GM13977 (cell line): ENCODE measurements around the gene TET3.
A peak's percentile ranks its signal among the peaks of the same experiment; 100 is the strongest.

Experiments
- DNase-seq: peaks from one replicate; pipeline ENCODE4 v3.0.0; 2012; ENCODE audit warnings: low spot score
- in situ Hi-C: fragments of 300-500 bp; cut with MboI; formaldehyde crosslinking; loops from one replicate; pipeline ENCODE4 v1.12.0; 2022; ENCODE audit warnings: low sequenced_read_pairs, low pct_unique_long_range_greater_than_20kb, mixed read lengths, inconsistent platforms; ENCODE audit not compliant: unreplicated experiment
- TF ChIP-seq, protein P1 (sequence below): IDR thresholded peaks from 2 replicates; pipeline ENCODE4 v1.5.1; 2012; ENCODE audit warnings: mild to moderate bottlenecking, control low read depth; ENCODE audit not compliant: insufficient read depth; ENCODE audit errors: extremely low read depth, missing control alignments

Gene TET3

DNA sequence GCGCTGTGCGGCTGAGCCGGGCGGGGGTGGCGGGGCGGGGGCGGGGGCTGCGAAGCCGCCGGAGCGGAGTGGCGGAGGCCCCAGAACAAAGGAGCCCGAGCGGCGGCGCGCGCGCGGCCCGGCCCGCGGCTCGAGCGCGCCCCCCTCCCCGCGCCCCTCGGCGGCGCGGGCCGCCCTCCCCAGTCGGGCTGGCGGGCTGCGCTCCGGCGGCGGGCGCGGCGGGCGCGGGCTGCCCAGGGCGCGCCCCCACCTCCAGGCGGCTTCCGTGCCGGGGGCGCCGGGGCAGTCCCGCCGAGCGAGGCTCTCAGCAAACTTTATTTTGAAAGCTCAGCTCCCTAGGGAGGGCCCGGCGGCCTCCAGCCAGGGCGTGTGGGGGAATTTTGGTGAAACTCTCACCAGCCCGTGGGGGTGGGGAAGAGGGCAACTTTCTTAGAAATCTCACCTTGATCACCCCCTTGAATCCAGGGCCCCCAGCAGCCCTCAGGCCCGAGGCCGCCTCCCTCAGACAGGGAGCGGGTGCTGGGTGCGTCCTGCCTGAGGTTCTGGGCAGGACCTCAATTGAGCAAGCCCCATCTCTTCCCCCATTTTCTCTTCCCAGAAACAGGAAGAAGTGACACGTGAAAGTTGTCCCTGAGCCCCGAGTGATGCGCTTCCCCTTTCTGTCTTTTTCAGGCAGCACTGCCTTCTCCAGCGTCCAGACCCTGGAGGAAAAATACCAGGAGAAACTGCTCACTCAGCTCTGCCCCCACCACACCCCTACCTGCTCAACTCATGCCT lies 786 bp downstream of the TET3 start:
- peak; percentile 82 for DNase-seq
- in situ Hi-C loops: no loop called here
- TF ChIP-seq, protein P1, sequence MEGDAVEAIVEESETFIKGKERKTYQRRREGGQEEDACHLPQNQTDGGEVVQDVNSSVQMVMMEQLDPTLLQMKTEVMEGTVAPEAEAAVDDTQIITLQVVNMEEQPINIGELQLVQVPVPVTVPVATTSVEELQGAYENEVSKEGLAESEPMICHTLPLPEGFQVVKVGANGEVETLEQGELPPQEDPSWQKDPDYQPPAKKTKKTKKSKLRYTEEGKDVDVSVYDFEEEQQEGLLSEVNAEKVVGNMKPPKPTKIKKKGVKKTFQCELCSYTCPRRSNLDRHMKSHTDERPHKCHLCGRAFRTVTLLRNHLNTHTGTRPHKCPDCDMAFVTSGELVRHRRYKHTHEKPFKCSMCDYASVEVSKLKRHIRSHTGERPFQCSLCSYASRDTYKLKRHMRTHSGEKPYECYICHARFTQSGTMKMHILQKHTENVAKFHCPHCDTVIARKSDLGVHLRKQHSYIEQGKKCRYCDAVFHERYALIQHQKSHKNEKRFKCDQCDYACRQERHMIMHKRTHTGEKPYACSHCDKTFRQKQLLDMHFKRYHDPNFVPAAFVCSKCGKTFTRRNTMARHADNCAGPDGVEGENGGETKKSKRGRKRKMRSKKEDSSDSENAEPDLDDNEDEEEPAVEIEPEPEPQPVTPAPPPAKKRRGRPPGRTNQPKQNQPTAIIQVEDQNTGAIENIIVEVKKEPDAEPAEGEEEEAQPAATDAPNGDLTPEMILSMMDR: no peak

DNA sequence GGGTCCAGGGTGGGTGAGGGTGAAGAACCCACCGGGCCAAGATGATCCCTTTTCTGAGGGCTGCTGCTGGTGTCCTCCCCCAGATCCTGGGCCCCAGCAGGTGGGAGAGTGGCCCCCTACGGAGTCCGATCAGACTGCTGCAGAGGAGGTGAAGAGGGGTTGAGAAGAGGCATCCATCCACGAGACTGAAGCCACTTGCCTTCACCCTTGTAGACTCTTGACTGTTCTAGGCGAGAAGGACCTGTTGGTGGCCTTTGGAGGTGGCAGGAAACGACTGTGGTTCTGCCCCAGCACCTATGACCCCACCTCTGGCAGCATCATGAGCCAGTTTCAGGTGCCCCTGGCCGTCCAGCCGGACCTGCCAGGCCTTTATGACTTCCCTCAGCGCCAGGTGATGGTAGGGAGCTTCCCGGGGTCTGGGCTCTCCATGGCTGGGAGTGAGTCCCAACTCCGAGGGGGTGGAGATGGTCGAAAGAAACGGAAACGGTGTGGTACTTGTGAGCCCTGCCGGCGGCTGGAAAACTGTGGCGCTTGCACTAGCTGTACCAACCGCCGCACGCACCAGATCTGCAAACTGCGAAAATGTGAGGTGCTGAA lies 1.5 kb downstream of the TET3 start:
- DNase-seq: no peak

DNA sequence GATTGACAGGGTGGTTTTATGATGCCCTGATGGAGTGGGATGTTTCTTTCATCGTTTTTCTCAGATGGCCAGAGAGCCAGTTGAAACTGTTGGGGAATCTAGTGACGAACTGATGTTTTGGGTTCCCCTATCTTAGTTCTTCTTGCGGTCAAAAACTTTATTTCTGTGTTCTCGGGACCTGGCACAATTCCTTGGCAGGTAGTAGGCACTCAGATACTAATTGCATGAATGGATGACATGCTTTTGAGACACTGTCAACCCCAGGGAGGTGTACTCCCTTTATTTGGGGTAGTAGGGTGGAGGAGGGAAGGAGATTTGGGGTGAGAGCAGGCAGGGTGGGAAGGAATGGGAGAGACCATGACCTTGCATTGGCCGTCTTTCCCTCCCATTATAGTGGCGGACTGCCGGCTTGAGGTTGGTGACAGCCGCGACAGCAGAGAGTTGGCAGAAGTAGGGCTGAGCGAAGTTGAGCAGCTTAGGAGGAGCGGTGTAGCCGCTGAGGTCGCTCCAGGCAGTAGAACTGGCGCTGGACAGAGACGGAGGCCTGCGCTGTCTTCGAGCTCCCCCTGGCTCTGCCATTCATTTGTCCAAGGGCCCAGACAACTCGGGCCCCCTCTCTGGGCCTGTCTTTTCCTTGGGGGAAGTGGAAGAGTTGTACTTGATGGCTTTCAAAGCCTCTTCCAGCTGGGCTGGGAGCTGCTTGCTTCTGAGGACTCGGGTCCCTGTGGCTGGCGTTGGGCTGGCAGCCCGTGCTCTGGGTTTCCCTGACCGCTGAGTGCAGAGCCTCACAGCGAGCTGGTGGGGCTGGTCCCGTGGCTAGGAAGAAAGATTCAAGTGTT lies 2.6 kb downstream of the TET3 start:
- TF ChIP-seq, protein P1: peak; percentile 38

More for the DNA sequence above, 1.5 kb downstream of the TET3 start:
- TF ChIP-seq, protein P1: no peak
- in situ Hi-C loops: no loop called here

DNA sequence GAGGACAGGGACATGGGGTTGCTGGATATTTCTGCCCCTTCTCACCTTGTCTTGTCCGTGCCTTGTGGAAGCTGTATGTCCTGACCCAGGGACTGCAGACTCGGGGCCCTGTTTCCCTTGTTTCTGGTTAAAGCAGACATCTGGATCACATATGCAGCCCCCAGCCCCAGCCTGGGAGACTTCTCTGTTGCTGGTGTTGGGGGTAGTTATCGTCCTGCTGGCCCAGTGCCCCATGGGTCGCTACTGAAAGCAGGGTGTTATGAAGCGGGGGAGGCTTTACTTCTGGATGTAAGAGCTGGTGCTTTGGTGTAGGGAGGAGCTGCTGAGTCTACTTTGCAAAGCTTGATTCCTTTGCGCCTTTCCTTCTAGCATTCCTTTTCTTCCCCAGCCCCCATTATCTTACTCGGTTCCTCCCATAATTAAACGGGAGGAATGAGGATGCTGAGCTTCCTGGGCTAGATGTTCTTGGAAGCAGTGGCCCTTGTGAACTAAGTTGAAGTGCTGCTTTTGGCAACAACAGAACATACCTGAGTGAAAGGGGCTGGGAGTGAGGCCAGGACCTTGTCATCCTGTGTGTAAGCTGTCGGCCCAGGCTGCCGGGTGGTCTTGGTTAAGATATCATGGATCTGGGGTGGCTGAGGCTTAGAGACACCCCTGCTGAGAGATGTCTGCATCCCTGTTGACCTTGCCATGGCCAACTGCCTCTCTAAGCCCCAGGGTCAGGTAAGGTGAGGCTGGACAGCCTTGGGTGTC lies 3.4 kb downstream of the TET3 start:
- in situ Hi-C loops: no loop called here
- TF ChIP-seq, protein P1: no peak
- no peak for DNase-seq

More for the DNA sequence above, 2.6 kb downstream of the TET3 start:
- in situ Hi-C loops: no loop called here
- DNase-seq: no peak

DNA sequence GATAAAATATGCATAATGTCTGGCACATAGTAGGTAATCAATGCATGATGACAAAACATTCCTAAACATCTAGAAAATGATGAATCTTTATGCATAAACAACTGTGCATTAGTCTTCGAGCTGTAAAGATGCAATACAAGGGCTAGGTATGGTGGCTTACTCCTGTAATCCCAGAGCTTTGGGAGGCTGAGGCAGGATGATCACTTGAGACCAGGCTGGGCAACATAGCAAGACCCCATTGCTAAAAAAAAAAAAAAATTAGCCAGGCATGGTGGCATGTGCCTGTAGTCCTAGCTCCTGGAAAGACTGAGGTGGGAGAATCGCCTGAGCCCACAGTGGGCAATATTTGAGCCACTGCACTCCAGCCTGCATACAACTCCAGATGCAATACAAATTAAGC lies 5.3 kb downstream of the TET3 start:
- DNase-seq: no peak
- TF ChIP-seq, protein P1: no peak
- in situ Hi-C loops: no loop called here

DNA sequence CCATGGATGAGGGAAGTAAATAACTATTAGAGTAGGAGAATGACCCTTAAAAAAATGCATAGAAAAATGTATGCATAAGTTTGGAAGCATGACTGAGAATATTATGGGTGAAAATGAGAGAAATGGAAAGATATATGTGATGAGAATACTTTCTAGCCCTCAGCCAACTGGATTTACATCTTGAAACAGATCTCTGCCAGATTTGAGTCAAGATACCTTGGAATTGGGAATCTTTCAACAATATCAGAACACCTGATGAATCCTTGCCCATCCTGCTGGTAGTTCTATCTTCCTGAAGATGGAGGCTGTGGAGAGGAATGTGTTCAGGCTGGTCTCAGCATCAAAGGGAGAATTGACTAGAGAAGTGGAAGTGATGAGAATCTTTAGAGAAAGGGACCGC lies 5.8 kb downstream of the TET3 start:
- no peak for DNase-seq
- TF ChIP-seq, protein P1: no peak
- in situ Hi-C loops: no loop called here
